NB4 (cell line): ENCODE data around the gene IL36A.

Source experiments
- DNase-seq: peaks from one replicate; pipeline ENCODE4 v3.0.0; 2010; ENCODE audit warnings: low read depth
- H3K4me3 ChIP-seq: one replicate; pipeline ENCODE4 v1.5.1; 2011; ENCODE audit warnings: mild to moderate bottlenecking, low read depth, low read length, moderate library complexity
- MAX ChIP-seq: IDR thresholded peaks from 2 replicates; pipeline ENCODE4 v1.6.1; 2011; ENCODE audit warnings: low read depth, low read length
- MYC ChIP-seq: IDR thresholded peaks from 2 replicates; pipeline ENCODE4 v1.6.1; 2011; ENCODE audit warnings: low read depth, low read length
- POLR2A ChIP-seq: IDR thresholded peaks from 2 replicates; pipeline ENCODE4 v1.6.1; 2011; ENCODE audit warnings: mild to moderate bottlenecking; ENCODE audit not compliant: insufficient read length; ENCODE audit errors: extremely low read depth
- TF ChIP-seq, protein P1 (sequence below): IDR thresholded peaks from one replicate; pipeline ENCODE4 v1.5.1; 2012; ENCODE audit warnings: low read depth, low read length

The IL36A gene

GRCh38 chr2:113027691-113028090, 22.4 kb downstream of the IL36A start:
- no peak for DNase-seq
- TF ChIP-seq, protein P1, sequence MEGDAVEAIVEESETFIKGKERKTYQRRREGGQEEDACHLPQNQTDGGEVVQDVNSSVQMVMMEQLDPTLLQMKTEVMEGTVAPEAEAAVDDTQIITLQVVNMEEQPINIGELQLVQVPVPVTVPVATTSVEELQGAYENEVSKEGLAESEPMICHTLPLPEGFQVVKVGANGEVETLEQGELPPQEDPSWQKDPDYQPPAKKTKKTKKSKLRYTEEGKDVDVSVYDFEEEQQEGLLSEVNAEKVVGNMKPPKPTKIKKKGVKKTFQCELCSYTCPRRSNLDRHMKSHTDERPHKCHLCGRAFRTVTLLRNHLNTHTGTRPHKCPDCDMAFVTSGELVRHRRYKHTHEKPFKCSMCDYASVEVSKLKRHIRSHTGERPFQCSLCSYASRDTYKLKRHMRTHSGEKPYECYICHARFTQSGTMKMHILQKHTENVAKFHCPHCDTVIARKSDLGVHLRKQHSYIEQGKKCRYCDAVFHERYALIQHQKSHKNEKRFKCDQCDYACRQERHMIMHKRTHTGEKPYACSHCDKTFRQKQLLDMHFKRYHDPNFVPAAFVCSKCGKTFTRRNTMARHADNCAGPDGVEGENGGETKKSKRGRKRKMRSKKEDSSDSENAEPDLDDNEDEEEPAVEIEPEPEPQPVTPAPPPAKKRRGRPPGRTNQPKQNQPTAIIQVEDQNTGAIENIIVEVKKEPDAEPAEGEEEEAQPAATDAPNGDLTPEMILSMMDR = no peak
- TF ChIP-seq POLR2A = no peak
- TF ChIP-seq MAX = no peak
- no peak for TF ChIP-seq MYC
- no peak overlapping the region for H3K4me3 ChIP-seq

DNA sequence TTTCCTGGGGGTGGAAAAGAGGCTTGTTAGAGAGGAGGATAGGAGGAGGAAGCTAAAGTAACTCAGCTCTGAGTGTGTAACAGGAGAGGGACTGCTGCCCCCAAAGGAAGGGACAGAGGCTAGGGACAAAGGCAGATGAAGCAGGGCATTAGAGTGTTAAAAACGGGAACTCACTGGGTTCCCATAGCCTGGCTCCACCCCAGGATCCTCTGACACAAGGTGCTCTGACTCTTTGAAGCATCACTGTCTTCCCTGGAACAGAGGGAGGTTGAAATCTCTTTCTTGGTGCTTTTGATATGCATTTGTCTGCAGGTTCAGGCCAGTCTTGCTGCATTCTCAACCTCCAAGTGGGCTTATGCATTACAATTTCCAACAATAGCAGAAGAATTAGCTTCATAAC, 22.9 kb downstream of the IL36A start:
- DNase-seq = no peak
- TF ChIP-seq, protein P1 = no peak
- no peak for TF ChIP-seq MYC
- no peak for TF ChIP-seq POLR2A
- TF ChIP-seq MAX = no peak
- no peak overlapping the region for H3K4me3 ChIP-seq

DNA sequence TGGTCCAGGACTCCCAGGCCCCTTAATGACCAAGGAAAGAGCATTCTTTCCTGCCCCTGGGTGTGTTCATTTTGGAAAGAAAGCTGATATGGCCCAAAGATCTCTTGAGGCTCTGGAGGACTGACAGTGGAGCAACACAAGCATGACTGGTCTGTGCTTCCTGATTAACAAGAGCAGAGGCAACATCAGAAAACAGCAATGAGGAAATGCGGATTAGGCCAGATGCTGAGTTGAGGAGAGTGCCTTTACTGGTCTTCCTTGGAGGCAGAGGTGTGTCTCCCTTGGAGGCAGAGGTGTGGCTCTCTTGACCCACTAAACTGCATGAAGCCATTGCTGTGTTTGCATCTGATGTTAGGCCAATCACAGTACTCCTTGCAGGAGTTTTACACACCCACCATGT, 27.5 kb downstream of the IL36A start:
- H3K4me3 ChIP-seq = no peak overlapping the region

DNA sequence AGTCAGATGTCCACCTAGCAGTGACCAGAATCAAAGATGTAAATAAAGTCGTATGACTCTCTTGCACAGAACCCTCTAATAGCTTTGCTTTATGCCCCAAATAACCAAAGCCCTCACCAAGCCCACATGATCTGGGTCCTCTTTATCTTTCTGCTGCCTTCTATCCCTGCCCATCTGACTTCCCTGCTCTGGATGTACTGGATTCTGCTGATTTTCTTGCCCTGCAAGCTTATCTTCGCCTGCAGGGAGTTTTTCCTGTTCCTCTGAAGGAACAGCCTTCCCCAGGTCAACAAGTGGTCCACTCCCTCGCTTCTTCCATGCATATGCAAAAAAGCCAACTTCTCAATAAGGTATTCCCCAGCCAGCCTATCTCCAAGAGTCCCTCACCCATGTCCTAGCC, 28.8 kb downstream of the IL36A start:
- no peak for DNase-seq
- TF ChIP-seq MYC = no peak
- TF ChIP-seq, protein P1 = no peak
- TF ChIP-seq MAX = no peak
- TF ChIP-seq POLR2A = no peak

More for the DNA sequence above, 27.5 kb downstream of the IL36A start:
- DNase-seq = peak; percentile 5
- TF ChIP-seq, protein P1 = no peak
- TF ChIP-seq MYC (no peak), MAX (no peak), POLR2A (no peak)

DNA sequence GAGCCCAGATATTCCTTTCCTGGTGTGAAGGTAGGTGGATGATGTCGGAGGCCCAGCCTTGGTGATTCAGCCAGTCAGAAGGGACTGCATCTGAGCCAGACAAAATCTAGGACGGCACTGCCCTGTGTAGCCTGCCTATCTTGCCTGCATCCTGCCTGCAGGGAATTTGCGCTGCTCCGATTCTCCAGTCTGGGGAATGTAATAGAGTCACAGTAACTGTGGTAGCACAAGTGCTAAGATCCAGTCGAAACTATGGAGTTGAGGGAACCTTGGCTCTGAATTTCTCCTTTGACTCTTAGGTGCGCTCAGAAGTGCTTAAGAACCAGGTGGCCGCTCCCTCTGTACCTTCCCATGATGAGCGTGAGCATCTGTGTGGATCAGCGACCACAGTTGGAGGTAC, 31.5 kb downstream of the IL36A start:
- no peak overlapping the region for H3K4me3 ChIP-seq
- no peak for DNase-seq
- no peak for TF ChIP-seq MYC
- no peak for TF ChIP-seq POLR2A
- TF ChIP-seq, protein P1 = no peak
- no peak for TF ChIP-seq MAX

More for the DNA sequence above, 28.8 kb downstream of the IL36A start:
- no peak overlapping the region for H3K4me3 ChIP-seq

DNA sequence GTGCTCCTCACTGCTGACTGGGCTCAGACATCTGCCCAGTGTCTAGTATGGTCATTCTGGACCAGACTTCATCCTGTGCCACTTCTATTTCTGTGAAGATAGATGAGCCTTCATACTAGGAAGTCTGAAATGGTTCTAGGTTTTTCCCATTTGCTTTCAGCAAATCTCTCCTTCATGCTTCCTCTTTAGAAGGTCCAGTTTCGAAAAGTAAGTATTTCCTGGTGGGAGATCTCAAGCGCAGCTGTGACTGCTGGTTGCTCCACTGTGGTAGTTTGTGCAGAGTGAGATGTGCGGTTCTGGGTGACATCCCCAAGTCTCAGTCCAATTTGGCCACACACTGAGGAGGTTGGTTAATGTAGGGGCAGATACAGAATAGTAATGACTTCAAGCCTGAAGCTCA, 33.0 kb downstream of the IL36A start:
- no peak overlapping the region for H3K4me3 ChIP-seq

More for the DNA sequence above, 33.0 kb downstream of the IL36A start:
- no peak for DNase-seq
- TF ChIP-seq, protein P1 = no peak
- TF ChIP-seq POLR2A = no peak
- no peak for TF ChIP-seq MYC
